ENCODE data around the gene HSPA12B.

HSPA12B gene

DNA sequence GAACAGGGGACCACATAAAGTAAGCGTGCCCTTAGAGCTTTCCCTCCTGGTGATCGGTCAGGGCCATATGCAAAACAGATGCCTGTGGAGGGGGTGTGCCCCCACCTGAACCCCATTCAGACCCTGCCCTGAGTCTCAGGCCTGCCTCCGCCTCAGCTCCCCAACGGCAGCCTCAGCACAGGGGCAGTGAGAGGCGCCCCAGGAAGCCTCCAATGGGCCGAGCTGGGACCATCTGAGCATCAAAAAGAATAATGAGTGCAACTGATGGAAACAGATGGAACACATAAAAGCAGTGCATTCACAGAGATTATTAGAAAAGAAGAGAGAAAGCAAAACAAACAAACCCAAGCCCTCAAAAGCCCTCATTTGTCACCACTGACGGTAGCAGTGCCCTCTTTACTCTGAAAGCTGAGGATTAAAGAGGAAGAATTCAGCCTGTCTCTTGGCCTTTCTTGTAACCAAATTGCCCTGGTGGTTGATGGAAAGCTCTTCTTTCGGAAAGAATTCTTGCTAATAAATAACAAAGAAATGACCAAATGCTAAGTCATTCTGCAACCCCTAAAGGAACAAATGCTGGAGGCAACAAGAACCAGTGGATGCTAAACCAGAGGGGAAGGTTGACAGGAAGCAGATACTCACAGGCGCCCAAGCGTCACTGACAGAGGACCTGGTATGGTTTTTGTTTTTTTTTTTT is 28.3 kb downstream of the HSPA12B start:
- FAIRE-seq (no peak), DNase-seq (ENCODE audit: extremely low spot score, insufficient read length, low read depth) (no peak)

DNA sequence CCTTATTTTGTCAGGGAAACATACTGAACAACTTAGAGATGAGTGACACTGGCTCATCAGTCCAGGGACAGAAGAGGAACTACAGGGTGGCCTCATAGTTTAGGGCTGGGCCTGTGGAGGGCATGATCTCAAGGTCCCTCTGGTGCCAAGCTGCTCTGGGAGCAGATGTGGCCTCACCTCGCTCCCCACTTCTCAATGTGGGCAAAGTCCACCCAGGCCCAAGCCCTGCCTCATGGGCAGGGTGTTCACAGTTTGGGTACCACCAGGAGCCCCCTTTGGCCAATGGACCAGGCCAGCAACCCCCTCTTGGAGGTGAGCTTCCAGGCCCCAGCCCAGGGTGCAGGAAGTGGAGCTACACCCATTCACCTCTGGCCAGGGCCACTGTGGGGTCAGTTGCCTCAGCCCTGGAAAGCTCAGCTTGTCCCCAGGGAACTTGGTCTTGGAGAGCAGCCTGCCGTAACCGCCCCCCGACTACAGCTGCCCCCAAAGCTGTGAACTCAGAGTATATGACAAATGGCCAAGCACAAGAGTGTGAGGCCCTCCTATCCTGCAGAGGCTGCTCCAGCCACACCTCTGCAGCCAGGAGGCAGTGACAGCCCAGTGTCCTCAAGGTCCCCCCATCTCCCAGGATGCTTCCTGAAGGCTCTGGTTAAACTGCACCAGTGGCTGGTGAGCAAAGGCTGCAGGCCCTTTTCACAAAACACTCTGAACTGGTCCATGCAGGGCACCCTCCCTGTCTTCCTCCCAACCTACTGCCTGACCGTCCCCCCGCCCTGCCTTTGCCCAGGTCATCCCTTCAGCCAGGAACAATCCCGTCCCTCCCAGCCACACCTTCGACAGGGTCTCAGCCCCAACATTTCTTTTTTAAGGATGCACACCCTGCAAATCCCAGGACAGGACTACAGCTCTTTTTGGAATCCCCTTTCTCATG is 31.5 kb downstream of the HSPA12B start:
- FAIRE-seq (no peak), DNase-seq (ENCODE audit: extremely low spot score, insufficient read length, low read depth) (no peak)

DNA sequence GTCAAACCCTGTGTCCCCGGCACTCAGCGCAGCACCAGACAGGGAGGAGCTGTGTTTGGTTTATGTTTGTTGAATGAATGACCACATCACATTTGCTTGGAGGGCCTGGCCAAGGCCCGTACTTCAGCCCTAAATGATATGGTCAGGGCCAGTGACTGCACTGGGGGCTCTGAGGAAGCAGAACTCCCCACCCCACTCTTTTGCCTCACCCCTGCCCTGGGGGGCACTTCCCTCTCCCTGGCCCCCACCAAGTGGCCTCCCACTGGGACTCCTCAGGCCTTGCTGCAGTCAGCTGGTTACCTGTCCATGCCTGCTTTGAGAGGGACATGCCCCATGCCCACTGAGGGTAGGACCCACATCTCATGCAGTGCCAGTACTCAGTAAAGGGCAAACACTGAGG is 32.2 kb downstream of the HSPA12B start:
- FAIRE-seq (no peak), DNase-seq (ENCODE audit: extremely low spot score, insufficient read length, low read depth) (no peak)

DNA sequence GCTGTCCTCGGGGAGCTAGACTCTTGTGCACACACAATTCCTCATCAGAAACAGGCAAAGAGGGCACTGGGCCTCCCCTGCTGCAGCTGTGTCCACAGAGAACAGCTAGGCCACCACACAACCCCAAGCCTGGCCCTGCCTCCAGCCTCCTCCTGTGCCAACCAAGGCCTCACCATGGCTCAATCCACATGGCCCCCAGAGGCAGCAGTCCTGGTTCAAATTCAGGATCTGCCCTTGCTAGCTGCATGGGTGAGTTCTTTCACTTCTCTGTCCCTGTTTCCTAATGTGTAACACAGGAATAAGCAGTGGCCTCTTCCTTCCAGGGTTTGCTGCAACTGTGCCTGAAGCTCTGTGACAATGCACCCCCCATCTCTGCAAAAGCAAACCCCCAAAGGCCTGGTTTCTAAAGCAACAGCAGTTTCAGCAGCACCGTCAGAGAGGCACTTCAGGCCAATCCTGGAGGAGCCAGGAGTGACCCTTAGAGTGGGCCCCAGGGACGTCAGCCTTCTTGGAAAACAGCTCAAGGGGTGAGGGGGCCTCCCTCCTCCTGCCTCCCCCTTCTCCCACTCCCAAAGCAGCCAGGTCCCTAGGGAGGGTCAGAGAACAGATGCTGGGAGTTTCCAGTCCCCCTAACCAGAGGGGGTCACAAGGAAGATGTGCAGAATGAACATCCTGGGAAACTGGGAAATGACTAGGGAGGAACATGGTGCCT is 32.8 kb downstream of the HSPA12B start:
- DNase-seq (ENCODE audit: extremely low spot score, insufficient read length, low read depth): no peak
- FAIRE-seq: no peak

DNA sequence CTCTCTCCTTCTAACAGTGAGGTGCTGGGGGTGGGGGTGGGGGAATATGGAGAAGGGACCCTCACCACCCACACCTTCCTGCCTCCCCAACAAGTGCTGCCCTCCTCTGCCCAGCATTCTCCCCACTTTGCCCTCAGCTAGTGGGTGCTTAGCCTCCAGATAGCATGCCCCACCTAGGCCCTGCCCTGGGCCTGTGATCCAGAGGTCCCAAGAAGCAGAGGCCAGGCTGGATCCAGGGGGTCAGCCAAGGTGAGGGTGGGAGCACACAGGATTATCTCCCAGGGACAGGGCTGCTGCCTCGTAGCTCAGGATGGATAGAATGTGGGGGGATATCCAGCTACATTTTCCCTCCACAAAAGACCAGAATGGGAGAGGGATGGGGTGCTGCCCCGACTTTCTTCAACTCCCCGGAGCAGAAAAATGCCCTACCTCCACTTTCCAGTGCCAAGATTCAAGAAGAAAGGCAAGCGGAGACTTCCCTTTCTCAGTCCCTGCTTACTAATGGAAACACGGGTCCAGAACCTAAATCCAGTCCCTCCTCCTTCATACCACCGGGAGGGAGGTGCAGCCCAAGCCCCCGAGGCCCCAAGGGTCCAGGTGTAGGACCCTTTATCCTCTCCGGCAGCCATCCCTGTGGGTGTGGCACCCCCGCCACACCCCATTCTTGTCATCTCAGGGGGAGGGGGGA is 34.1 kb downstream of the HSPA12B start:
- FAIRE-seq: no peak
- DNase-seq (ENCODE audit: extremely low spot score, insufficient read length, low read depth): no peak

DNA sequence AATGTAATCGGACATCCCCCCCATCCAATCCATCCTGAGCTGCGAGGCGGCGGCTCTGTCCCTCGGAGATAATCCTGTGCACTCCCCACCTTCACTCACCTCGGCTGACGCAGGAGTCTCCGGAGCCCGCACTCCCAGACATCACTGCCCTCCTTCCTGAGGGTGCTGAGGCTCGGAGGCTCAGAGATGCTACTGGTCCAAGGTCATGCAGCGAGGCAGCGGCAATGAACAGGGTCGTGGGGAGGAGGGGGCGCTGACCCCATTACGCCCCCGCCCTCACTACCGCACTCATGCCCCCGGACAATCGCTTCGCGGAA is 34.6 kb downstream of the HSPA12B start:
- FAIRE-seq: no peak

DNA sequence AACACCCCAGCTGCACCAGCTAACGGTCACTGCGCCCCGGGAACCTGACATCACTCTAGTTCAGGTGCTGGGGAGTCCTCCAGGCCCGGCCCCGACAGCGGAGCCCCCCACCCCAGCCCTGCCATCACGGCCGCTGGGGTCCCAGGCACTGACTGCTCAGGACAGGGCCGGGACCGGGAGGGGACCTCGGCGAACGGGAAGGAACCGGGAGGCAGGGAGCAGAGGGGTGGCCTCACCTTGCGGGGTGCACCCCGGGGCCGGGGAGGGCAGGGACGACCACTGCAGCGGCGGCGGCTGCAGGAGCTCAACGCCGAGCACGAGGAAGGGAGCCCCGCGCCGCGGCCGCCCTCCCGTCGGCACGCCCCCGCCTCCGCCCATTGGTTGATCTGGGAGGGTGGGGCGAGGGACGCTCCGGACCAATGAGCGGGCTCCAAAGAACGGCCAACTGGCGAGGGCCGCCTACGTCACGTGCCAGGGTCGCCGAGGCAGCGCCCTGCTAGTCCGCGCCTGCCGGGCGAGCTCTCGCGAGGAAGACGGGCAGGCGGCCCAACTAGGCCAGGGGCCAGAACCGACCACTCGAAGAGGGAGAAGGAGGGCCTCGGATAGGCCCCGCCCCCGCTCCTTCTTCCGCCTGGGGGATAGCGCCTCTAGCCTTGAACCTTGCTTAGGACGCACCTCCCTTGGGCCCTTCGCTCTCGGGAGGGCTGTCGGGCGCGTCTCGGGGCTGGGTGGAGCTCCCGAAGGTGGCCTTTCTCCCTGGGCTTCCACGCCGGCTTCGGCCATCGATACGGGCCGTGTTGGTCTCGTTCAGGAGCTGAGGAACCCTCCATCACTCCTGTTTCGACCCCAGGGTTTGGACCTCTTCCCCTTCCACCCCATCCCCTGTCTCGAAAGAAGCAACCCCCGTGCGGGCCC is 35.2 kb downstream of the HSPA12B start, which contains the start of gene ADISSP:
Gene ADISSP, minus strand, starts transcription at position 327 of the 915 bp plus-strand sequence. CDS start 7,653 bp downstream, outside the sequence.
- peak; percentile 99 for DNase-seq (ENCODE audit: extremely low spot score, insufficient read length, low read depth)
- peak; percentile 100 for FAIRE-seq

More for the DNA sequence above, 34.6 kb downstream of the HSPA12B start:
- DNase-seq (ENCODE audit: extremely low spot score, insufficient read length, low read depth): no peak

DNA sequence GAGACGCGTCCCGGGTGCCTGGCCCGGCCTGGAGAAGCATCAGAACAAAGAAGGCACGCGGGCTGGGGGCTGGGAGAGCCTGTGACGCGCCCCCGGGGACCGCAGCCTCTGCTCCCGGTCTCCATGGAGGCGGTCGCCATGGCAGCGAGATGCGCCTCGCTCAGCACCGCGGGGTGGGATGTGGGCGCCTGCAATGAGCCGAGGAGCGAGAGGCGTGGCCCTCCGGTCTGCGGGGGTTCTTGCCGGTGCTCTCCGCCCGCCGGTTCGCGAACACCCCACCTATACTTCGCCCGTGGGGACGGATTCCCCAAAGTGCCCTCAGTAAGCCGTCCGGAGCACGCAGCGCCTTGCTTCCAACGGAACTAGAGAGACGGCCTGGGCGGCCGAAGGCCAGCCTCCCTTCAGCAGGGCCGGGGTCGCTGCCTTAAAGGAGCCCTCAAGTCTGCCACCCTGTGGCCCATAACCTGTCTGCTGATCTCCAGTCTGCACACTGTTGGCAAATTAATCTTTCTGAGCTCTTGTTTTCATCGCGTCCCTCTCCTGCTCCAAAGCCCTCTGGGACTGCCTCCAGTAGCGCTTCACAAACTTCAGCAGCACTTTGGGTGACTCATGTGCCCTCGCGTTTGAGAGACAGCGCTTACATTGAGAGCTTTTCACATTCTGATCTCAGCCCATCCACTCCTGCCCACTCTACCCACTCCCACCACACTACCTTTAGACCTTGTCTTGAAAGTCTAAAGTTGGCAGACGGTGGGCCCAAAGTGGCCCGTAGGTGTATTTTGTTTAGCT is 36.1 kb downstream of the HSPA12B start:
- DNase-seq (ENCODE audit: extremely low spot score, insufficient read length, low read depth) (peak; percentile 49), FAIRE-seq (peak; percentile 85)

DNA sequence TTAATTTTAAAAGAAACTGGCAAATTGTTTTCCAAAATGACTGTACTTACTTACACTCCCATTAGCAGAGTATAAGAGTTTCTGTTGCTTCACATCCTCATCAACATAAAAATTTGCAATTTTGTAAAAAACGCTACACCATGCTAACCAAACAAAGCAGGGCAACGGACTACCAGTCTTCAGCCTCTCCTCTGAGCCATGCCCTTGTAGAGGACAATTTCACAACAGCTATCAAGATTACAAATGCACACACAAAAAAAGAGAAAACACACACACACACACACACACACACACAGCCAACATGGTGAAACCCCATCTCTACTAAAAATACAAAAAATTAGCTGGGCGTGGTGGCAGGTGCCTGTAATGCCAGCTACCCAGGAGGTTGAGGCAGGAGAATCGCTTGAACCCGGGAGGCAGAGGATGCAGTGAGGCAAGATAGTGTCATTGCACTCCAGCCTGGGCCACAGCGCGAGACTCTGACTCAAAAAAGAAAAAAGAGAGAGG is 39.1 kb downstream of the HSPA12B start:
- FAIRE-seq: no peak
- no peak for DNase-seq (ENCODE audit: extremely low spot score, insufficient read length, low read depth)

DNA sequence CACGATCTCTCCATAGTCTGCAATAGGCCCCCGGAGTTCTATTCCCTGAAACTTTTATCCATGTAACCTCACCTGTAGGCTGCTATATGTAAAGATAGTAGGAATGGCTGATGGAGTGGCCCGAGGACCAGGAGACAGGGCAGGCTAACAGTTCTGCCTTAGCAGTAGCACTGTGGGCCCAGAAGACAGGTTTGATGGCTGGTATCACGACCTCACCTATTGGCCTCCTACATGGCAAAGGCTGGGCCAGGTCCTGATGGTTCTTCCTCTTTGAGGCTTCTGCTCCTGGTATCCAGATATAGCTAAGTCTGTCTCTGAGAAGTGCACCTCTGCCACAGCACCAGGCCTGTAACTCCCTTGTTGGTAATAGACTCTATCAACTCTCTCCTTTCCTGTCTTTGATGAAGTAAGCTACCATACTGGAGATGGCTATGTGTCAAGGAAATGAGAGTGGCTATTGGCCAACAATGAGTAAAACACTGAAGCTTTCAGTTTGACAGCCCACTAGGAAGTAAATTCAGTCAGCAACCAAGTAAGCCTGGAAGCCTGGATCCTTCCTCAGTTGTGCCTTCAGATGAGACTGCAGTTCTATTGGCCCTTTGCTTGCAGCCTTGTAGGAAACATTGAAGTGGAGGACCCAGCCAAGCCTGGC is 43.1 kb downstream of the HSPA12B start:
- FAIRE-seq (no peak), DNase-seq (ENCODE audit: extremely low spot score, insufficient read length, low read depth) (no peak)

DNA sequence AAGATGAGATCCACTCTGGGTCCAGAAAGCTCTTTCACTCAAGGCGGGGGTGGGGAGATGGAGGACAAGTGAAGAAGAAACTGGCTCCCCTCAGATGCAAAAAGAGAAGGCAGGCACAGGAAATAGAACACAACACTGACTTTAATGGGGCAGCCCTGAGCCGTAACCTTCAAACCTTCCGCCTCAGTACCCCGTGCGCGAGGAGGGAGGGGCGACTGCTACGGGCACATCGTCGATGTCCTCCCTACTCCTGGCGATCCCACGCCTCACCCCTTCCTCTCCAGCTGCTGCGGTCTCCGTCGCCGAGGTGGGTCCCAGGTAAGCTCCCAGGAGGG is 44.9 kb downstream of the HSPA12B start:
- FAIRE-seq (no peak), DNase-seq (ENCODE audit: extremely low spot score, insufficient read length, low read depth) (no peak)

DNA sequence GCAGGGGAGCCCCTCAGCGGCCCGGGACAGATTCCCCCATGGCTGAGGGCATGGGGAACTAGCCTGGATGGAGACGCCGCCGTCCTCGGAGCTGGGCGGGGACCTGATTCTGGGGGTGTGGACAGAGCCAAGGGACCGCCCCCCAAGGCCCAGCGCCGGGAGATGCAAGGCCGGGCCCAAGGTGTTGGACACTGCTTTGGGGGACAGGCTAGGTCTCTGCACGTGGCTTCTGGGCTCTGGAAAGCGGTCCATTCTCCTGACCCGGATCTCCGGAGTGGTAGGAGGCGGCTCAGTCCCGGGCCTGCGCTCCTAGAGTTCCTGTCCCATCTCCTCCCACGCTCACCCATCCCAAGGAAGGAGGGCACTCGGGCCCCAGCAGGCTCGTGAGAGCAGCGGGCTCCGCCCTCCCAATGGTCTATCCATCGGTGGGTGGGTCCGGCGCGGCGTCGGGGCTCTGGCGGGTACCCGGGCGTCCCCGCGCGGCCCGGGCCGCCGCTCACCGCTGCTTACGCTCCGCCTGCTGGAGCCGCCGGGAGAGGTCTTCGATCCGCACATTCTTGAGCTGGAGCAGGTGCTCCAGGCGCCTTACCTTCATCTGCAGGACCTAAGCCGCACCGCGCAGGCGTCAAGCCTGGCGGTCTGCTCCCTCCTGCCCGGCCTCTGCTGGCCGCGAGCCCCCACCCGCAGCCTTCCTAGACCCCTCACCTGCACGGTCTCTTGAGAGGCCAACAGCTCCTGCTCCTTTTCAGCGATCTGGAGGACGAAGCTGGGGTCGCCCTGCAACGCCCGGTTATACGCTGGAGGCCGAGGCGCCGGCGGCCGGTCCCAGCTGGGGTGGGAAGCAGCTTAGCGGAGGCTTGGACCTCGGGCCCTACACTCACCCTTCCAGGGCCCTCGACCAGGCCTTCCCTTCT is 45.5 kb downstream of the HSPA12B start:
- no peak for DNase-seq (ENCODE audit: extremely low spot score, insufficient read length, low read depth)
- peak; percentile 41 for FAIRE-seq

DNA sequence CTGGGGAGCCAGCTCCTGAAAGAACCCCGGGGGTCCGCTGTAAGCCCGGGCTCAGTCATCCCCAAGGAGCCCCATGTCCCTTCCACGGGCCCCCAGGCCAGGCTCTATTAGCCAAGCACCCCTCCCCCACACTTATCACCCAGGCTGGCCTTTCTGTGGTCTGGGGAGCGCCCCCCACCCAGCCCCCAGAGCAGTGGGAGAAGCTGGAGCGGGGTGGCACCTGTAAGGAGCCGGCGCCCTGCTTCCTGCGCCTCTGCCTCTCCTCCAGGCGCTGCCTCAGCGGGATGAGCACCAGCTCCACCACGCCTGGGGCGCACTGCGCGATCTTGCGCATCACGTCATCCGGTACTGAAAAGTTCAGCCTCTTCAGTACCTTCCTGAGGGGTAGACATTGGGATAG is 46.5 kb downstream of the HSPA12B start:
- FAIRE-seq (no peak), DNase-seq (ENCODE audit: extremely low spot score, insufficient read length, low read depth) (no peak)

DNA sequence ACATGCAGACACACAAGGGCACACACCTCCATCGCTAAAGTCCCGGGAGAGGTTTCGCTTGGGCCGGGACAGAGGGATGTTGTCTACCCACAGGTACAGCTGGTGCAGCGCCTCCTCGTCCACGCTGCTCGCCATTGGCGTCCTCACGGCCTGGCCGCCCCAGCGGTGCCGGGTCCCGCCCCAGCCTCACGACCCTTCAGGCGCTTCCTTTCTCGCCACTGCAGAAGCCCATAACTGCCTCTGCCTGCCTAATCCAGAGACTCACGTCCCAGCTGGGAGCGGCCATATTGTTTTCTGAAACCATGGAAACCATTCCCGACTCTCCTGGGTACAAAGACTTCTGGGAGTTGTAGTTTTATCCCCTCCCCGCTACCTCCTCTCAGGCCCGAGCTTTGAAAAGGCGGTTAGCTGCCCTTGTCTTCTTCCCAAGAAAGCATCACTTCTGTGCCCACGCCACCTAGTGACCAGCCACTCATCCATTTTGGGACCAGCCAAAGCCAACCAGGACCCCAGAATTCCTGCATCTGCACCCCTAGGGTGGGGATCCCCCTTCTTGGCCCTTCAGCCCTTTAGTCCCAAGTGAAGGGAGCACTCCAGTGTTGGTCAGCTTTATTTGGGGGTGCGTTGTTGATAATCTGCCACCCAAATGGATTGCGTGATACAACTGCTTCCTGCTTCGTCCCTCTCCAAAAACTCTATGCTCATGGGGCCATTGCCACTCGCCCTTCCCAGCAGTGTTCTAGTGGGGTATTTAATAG is 48.8 kb downstream of the HSPA12B start, which contains the start of gene SPEF1:
Gene SPEF1, minus strand, starts transcription at position 296 of the 758 bp plus-strand sequence. Its CDS starts 161 bp downstream, at position 135.
- DNase-seq (ENCODE audit: extremely low spot score, insufficient read length, low read depth) (peak; percentile 70), FAIRE-seq (peak; percentile 93)

DNA sequence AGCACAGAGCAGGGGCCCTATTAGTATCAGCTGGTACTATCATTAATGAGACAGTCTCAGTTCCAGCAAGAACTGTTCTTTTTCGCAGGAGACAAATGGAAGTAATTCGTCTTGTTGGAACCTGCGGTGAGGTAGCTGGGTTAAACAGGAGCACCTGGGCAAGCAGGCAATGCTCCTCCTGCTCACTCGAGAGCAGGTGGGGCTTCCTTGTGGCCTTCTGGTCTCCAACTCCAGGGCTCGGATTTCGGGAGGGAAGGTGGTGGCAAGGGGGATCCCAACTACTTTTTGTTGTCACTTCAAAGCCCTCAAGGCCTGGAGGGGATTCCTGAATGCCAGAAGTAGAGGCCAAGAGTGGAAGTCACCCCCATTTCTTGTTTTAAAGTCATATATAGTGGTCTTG is 50.1 kb downstream of the HSPA12B start:
- DNase-seq (ENCODE audit: extremely low spot score, insufficient read length, low read depth): no peak
- FAIRE-seq: no peak

DNA sequence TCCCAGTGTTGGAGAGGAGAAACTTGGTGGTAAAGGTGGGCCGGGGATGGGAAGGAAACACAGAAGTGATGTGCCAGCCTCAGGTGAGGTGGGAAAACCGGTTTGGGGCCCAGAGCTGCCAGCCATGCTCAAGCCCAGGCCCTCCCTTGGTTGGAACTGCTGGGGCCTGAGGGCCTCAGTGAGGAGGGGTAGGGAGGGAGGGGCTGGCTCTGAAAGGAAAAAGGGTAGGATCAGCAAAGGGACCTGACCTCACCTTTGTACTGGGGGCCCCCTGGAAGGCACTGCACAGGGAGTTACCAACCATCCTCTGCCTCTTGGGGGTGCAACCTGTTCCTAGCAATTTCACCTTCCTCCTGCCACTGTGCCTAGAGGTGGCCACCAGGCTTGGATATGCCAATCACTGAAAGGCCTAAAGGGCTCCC is 50.6 kb downstream of the HSPA12B start:
- DNase-seq (ENCODE audit: extremely low spot score, insufficient read length, low read depth) (no peak), FAIRE-seq (no peak)
